ENCODE data around the gene TAT.

DNA sequence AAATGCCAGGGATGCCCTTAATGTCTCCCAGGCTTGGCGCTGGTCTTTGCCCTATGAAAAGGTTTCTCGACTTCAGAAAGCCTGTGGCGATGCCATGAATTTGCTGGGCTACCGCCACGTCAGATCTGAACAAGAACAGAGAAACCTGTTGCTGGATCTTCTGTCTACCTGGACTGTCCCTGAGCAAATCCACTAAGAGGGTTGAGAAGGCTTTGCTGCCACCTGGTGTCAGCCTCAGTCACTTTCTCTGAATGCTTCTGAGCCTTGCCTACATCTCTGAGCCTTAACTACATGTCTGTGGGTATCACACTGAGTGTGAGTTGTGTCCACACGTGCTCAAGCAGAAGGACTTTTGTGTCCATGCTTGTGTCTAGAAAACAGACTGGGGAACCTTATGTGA, 39.2 kb downstream of the TAT start:
- TF ChIP-seq, protein P1, sequence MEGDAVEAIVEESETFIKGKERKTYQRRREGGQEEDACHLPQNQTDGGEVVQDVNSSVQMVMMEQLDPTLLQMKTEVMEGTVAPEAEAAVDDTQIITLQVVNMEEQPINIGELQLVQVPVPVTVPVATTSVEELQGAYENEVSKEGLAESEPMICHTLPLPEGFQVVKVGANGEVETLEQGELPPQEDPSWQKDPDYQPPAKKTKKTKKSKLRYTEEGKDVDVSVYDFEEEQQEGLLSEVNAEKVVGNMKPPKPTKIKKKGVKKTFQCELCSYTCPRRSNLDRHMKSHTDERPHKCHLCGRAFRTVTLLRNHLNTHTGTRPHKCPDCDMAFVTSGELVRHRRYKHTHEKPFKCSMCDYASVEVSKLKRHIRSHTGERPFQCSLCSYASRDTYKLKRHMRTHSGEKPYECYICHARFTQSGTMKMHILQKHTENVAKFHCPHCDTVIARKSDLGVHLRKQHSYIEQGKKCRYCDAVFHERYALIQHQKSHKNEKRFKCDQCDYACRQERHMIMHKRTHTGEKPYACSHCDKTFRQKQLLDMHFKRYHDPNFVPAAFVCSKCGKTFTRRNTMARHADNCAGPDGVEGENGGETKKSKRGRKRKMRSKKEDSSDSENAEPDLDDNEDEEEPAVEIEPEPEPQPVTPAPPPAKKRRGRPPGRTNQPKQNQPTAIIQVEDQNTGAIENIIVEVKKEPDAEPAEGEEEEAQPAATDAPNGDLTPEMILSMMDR (IDR thresholded peaks at IDR 0.05) = peak; percentile 30 to 63 (median 58)
- no peak for TF ChIP-seq POLR2A (IDR thresholded peaks at IDR 0.05)

Measured in adrenal gland (tissue), 5 donors.